ENCODE data around the gene APOB.

Gene APOB

GRCh38 chr2:21004181-21004572, 39.7 kb downstream of the APOB start:
- no peak for DNase-seq

GRCh38 chr2:21003572-21004180, 40.2 kb downstream of the APOB start:
- DNase-seq = no peak

GRCh38 chr2:21002814-21003192, 41.1 kb downstream of the APOB start:
- DNase-seq = no peak

GRCh38 chr2:21001988-21002813, 41.7 kb downstream of the APOB start:
- DNase-seq = no peak

GRCh38 chr2:21001225-21001946, 42.5 kb downstream of the APOB start:
- DNase-seq = no peak

GRCh38 chr2:20999906-21000645, 43.8 kb downstream of the APOB start:
- no peak for DNase-seq

- DNase-seq = no peak
Observed at GRCh38 chr2:20998972-20999905, 44.6 kb downstream of the APOB start.

- DNase-seq = no peak
Observed at GRCh38 chr2:20997953-20998722, 45.7 kb downstream of the APOB start.

- DNase-seq = no peak
Observed at GRCh38 chr2:20994130-20994529, 49.7 kb downstream of the APOB start.

GRCh38 chr2:20992201-20992711, 51.6 kb downstream of the APOB start:
- no peak for DNase-seq

GRCh38 chr2:20990442-20991430, 53.1 kb downstream of the APOB start:
- DNase-seq = no peak

GRCh38 chr2:20989404-20989803, 54.5 kb downstream of the APOB start:
- no peak for DNase-seq

- no peak for DNase-seq
Observed at GRCh38 chr2:20988905-20989304, 55.0 kb downstream of the APOB start.

GRCh38 chr2:20986024-20986939, 57.6 kb downstream of the APOB start:
- DNase-seq = no peak

- no peak for DNase-seq
Observed at GRCh38 chr2:20985062-20985461, 58.8 kb downstream of the APOB start.

- no peak for DNase-seq
Observed at GRCh38 chr2:20984408-20984807, 59.5 kb downstream of the APOB start.

- DNase-seq = no peak
Observed at GRCh38 chr2:20983844-20984243, 60.0 kb downstream of the APOB start.

GRCh38 chr2:20982861-20983260, 61.0 kb downstream of the APOB start:
- DNase-seq = no peak
